Fibroblast of lung (primary cell): ENCODE measurements around the gene BATF.

Experiments
- EZH2 ChIP-seq: IDR thresholded peaks from 2 replicates; pipeline ENCODE4 v1.5.1; 2012; ENCODE audit warnings: low read length, control low read depth, mild to moderate bottlenecking; ENCODE audit errors: missing control alignments
- TF ChIP-seq, protein P1 (sequence below), 2 donors: IDR thresholded peaks in 1 of 2; conservative IDR thresholded peaks in 1 of 2; 1 replicate in 1 of 2; 2 replicates in 1 of 2; pipeline ENCODE4 v1.5.1; 2011 to 2012; ENCODE audit warnings: low read length in 2 of 2, control low read depth in 1 of 2, inconsistent platforms in 1 of 2, low read depth in 1 of 2, mild to moderate bottlenecking in 1 of 2

DNA sequence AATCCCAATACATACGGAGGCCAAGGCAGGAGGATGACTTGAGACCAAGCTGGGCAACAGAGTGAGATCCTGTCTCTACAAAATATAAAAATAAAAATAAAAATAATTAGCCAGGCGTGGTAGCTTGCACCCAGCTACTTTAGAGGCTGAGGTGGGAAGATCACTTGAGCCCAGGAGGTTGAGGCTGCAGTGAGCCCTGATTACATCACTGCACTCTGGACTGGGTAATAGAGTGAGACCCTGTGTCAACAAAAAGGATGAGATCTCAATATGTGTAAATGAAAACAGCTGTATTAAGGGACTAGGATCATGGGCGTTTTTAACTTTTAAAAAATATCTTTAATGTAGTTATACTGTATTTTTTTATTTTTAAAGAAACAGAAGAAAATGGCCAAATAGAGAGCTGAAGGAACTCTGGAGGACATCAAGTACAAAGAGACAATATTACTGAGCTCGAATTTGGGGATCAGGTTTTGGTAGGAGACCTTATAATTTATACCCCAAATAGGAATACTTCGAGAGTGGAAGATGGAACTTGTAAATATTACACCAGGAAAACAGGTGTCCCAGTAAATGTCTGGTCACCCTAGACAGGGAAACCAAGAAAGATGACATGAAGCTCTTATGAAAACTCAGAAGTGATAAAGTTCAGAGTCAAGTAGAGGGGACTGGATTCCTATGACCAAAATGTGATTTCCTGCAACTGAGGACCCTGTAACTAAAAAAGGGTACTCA lies 13.1 kb downstream of the BATF start:
- no peak for TF ChIP-seq EZH2
- TF ChIP-seq, protein P1, sequence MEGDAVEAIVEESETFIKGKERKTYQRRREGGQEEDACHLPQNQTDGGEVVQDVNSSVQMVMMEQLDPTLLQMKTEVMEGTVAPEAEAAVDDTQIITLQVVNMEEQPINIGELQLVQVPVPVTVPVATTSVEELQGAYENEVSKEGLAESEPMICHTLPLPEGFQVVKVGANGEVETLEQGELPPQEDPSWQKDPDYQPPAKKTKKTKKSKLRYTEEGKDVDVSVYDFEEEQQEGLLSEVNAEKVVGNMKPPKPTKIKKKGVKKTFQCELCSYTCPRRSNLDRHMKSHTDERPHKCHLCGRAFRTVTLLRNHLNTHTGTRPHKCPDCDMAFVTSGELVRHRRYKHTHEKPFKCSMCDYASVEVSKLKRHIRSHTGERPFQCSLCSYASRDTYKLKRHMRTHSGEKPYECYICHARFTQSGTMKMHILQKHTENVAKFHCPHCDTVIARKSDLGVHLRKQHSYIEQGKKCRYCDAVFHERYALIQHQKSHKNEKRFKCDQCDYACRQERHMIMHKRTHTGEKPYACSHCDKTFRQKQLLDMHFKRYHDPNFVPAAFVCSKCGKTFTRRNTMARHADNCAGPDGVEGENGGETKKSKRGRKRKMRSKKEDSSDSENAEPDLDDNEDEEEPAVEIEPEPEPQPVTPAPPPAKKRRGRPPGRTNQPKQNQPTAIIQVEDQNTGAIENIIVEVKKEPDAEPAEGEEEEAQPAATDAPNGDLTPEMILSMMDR (conservative IDR thresholded peaks at IDR 0.05 in 1 of 2, IDR thresholded peaks at IDR 0.05 in 1 of 2; ENCODE audit: low read depth in 1 of 2, low read length in 2 of 2) = no peak
